Stimulated activated naive CD8-positive, alpha-beta T cell treated with anti-CD3 and anti-CD28 coated beads, Interleukin-15, Interleukin-2, amounts not matched to agents 100 ng/mL and 50 ng/mL, for 24 hours (primary cell): Measurements from ENCODE around the gene ADAMTS2.

Experiments
- H3K27ac Mint-ChIP-seq: one replicate; pipeline ENCODE4 v1.8.0; 2021; ENCODE audit warnings: mild to moderate bottlenecking, mixed read lengths
- H3K27me3 Mint-ChIP-seq: one replicate; pipeline ENCODE4 v1.8.0; 2021; ENCODE audit warnings: mixed read lengths
- H3K36me3 Mint-ChIP-seq: one replicate; pipeline ENCODE4 v1.8.0; 2021; ENCODE audit warnings: low read depth, mixed read lengths
- H3K4me1 Mint-ChIP-seq: one replicate; pipeline ENCODE4 v1.8.0; 2021; ENCODE audit warnings: low read depth, mixed read lengths
- H3K4me3 Mint-ChIP-seq: one replicate; pipeline ENCODE4 v1.8.0; 2021; ENCODE audit warnings: mild to moderate bottlenecking, mixed read lengths
- H3K9me3 Mint-ChIP-seq: one replicate; pipeline ENCODE4 v1.8.0; 2021; ENCODE audit warnings: mixed read lengths

ADAMTS2 gene

GRCh38 chr5:179169836-179170235 is 175.4 kb downstream of the ADAMTS2 start:
- Mint-ChIP-seq H3K4me1 (peaks cover 4% of the 10 kb centered on the region), H3K27ac (no peak overlapping the region), H3K4me3 (no peak overlapping the region), H3K36me3 (no peaks in the 10 kb centered on the region), H3K9me3 (no peaks in the 10 kb centered on the region), H3K27me3 (no peaks in the 10 kb centered on the region)

- H3K27ac Mint-ChIP-seq, result no peak overlapping the region
- H3K27me3 Mint-ChIP-seq, result no peaks in the 10 kb centered on the region
- no peaks in the 10 kb centered on the region for H3K36me3 Mint-ChIP-seq
- H3K9me3 Mint-ChIP-seq, result no peaks in the 10 kb centered on the region
- H3K4me1 Mint-ChIP-seq, result peaks cover 4% of the 10 kb centered on the region
- H3K4me3 Mint-ChIP-seq, result no peak overlapping the region
Observed at GRCh38 chr5:179168664-179169063, 176.6 kb downstream of the ADAMTS2 start.

GRCh38 chr5:179167871-179168451 is 177.3 kb downstream of the ADAMTS2 start:
- no peaks in the 10 kb centered on the region for H3K9me3 Mint-ChIP-seq
- no peaks in the 10 kb centered on the region for H3K27me3 Mint-ChIP-seq
- H3K27ac Mint-ChIP-seq, result no peak overlapping the region
- H3K4me1 Mint-ChIP-seq, result peaks cover 4% of the 10 kb centered on the region
- no peaks in the 10 kb centered on the region for H3K36me3 Mint-ChIP-seq
- peak overlapping the region; percentile 47 for H3K4me3 Mint-ChIP-seq

- Mint-ChIP-seq H3K4me1 (peaks cover 4% of the 10 kb centered on the region), H3K27ac (no peak overlapping the region), H3K9me3 (no peaks in the 10 kb centered on the region), H3K36me3 (no peaks in the 10 kb centered on the region), H3K27me3 (no peaks in the 10 kb centered on the region), H3K4me3 (peak overlapping the region; percentile 47)
Observed at GRCh38 chr5:179166886-179167841, 178.1 kb downstream of the ADAMTS2 start.

GRCh38 chr5:179166171-179166885 is 178.9 kb downstream of the ADAMTS2 start:
- Mint-ChIP-seq H3K9me3 (no peaks in the 10 kb centered on the region), H3K27ac (no peak overlapping the region), H3K4me3 (no peak overlapping the region), H3K4me1 (peaks cover 4% of the 10 kb centered on the region), H3K27me3 (no peaks in the 10 kb centered on the region), H3K36me3 (no peaks in the 10 kb centered on the region)

GRCh38 chr5:179165421-179166170 is 179.7 kb downstream of the ADAMTS2 start:
- Mint-ChIP-seq H3K27ac (no peak overlapping the region), H3K9me3 (peaks cover 3% of the 10 kb centered on the region), H3K36me3 (no peaks in the 10 kb centered on the region), H3K27me3 (no peaks in the 10 kb centered on the region), H3K4me1 (peaks cover 8% of the 10 kb centered on the region), H3K4me3 (no peak overlapping the region)

- Mint-ChIP-seq H3K4me3 (no peak overlapping the region), H3K27ac (no peak overlapping the region), H3K4me1 (peaks cover 8% of the 10 kb centered on the region)
Observed at GRCh38 chr5:179164331-179165311, 180.6 kb downstream of the ADAMTS2 start.

GRCh38 chr5:179163236-179164155 is 181.8 kb downstream of the ADAMTS2 start:
- no peak overlapping the region for H3K4me3 Mint-ChIP-seq
- no peak overlapping the region for H3K27ac Mint-ChIP-seq
- peaks cover 8% of the 10 kb centered on the region for H3K4me1 Mint-ChIP-seq
- H3K9me3 Mint-ChIP-seq, result peaks cover 5% of the 10 kb centered on the region
- no peaks in the 10 kb centered on the region for H3K36me3 Mint-ChIP-seq
- no peaks in the 10 kb centered on the region for H3K27me3 Mint-ChIP-seq

More at GRCh38 chr5:179164331-179165311, 180.6 kb downstream of the ADAMTS2 start:
- Mint-ChIP-seq H3K36me3 (no peaks in the 10 kb centered on the region), H3K27me3 (no peaks in the 10 kb centered on the region), H3K9me3 (peaks cover 5% of the 10 kb centered on the region)

- no peaks in the 10 kb centered on the region for H3K27me3 Mint-ChIP-seq
- H3K4me1 Mint-ChIP-seq, result peaks cover 5% of the 10 kb centered on the region
- H3K4me3 Mint-ChIP-seq, result no peak overlapping the region
- H3K9me3 Mint-ChIP-seq, result peaks cover 5% of the 10 kb centered on the region
- no peaks in the 10 kb centered on the region for H3K36me3 Mint-ChIP-seq
- no peak overlapping the region for H3K27ac Mint-ChIP-seq
Observed at GRCh38 chr5:179162351-179163235, 182.7 kb downstream of the ADAMTS2 start.

GRCh38 chr5:179161901-179162300 is 183.4 kb downstream of the ADAMTS2 start:
- H3K4me1 Mint-ChIP-seq, result peaks cover 4% of the 10 kb centered on the region
- no peak overlapping the region for H3K4me3 Mint-ChIP-seq
- H3K27ac Mint-ChIP-seq, result no peak overlapping the region
- H3K36me3 Mint-ChIP-seq, result no peaks in the 10 kb centered on the region
- H3K9me3 Mint-ChIP-seq, result peaks cover 5% of the 10 kb centered on the region
- no peaks in the 10 kb centered on the region for H3K27me3 Mint-ChIP-seq

GRCh38 chr5:179160584-179160983 is 184.7 kb downstream of the ADAMTS2 start:
- Mint-ChIP-seq H3K27ac (no peak overlapping the region), H3K4me3 (no peak overlapping the region), H3K4me1 (peaks cover 4% of the 10 kb centered on the region), H3K9me3 (peaks cover 5% of the 10 kb centered on the region), H3K36me3 (no peaks in the 10 kb centered on the region), H3K27me3 (no peaks in the 10 kb centered on the region)

- peaks cover 5% of the 10 kb centered on the region for H3K9me3 Mint-ChIP-seq
- no peaks in the 10 kb centered on the region for H3K36me3 Mint-ChIP-seq
- H3K27ac Mint-ChIP-seq, result no peak overlapping the region
- H3K4me3 Mint-ChIP-seq, result no peak overlapping the region
- no peaks in the 10 kb centered on the region for H3K27me3 Mint-ChIP-seq
- H3K4me1 Mint-ChIP-seq, result peaks cover 4% of the 10 kb centered on the region
Observed at GRCh38 chr5:179158556-179158955, 186.7 kb downstream of the ADAMTS2 start.
